Kidney (tissue), 14 donors: ENCODE measurements around the gene IL1R1. TPM values are rescaled to one million over a fixed set of nuclear protein-coding genes. Genes with fewer than 3 reads are reported as not detected.

Experiments
- DNase-seq, 5 donors: peaks; one replicate each; pipeline ENCODE4 v3.0.0-alpha.2; 2013 to 2020
- FAIRE-seq: peaks from 2 replicates; lab custom pipeline; 2012; peaks lifted over from hg19 to GRCh38; lab: Jason Lieb, UNC
- H3K27ac ChIP-seq, 2 donors: one replicate each; pipeline ENCODE4 v1.7.0; 2013; ENCODE audit warnings: low read depth in 2 of 2, low read length in 2 of 2, inconsistent platforms in 1 of 2
- H3K27me3 ChIP-seq: one replicate; pipeline ENCODE4 v1.7.1; 2013; ENCODE audit warnings: low read length, inconsistent platforms; ENCODE audit not compliant: control insufficient read depth, insufficient read depth
- H3K36me3 ChIP-seq, 3 donors: one replicate each; pipeline versions ENCODE4 v1.7.0 to v1.7.1; 2013; ENCODE audit warnings: low read length in 3 of 3, control low read depth in 1 of 3, inconsistent platforms in 1 of 3; ENCODE audit not compliant: insufficient read depth in 3 of 3, control insufficient read depth in 2 of 3
- H3K4me1 ChIP-seq, 3 donors: one replicate each; pipeline versions ENCODE4 v1.7.0 to v1.7.1; 2013; ENCODE audit warnings: low read length in 3 of 3, inconsistent platforms in 1 of 3, low read depth in 1 of 3; ENCODE audit not compliant: control insufficient read depth in 2 of 3, insufficient read depth in 2 of 3
- H3K4me3 ChIP-seq, 3 donors: one replicate each; pipeline versions ENCODE4 v1.7.0 to v1.8.1; 2013; ENCODE audit warnings: low read length in 3 of 3, control low read depth in 1 of 3, inconsistent platforms in 1 of 3
- H3K9ac ChIP-seq, 3 donors: one replicate each; pipeline versions ENCODE4 v1.7.0 to v1.7.1; 2013; ENCODE audit warnings: low read length in 3 of 3, control low read depth in 1 of 3, inconsistent platforms in 1 of 3
- H3K9me3 ChIP-seq, 3 donors: one replicate each; pipeline versions ENCODE4 v1.7.0 to v1.7.1; 2013; ENCODE audit warnings: low read length in 3 of 3, control low read depth in 1 of 3, inconsistent platforms in 1 of 3; ENCODE audit not compliant: control insufficient read depth in 2 of 3, insufficient read depth in 1 of 3
- intact Hi-C: fragments of 100-400 bp; cut with DNase I; formaldehyde crosslinking; loops from one replicate; pipeline ENCODE4 v1.11.1; 2022
- polyA plus RNA-seq: library from polyadenylated mRNA; stranded (reverse); fragments of 350-450 nt; fragmentation: Illumina TruSeq; extraction: RNeasy Lipid Tissue Mini Kit (QIAGEN cat#74804); gene quantifications from one replicate; pipeline ENCODE4 v1.2.3, GENCODE V29; 2014; ENCODE audit warnings: low read depth, low replicate concordance; ENCODE audit not compliant: insufficient read depth
- total RNA-seq: library from RNA; stranded (reverse); fragmentation: NEBNext Ultra II Directional; extraction: Animal tissue kit (Norgen Biotek cat#: 25700); gene quantifications from one replicate; pipeline ENCODE4 v1.2.1, GENCODE V29; 2021
- TF ChIP-seq, protein P1 (sequence below): IDR thresholded peaks from 3 replicates; pipeline ENCODE4 v1.5.1; 2012; ENCODE audit warnings: mild to moderate bottlenecking, moderate library complexity, borderline replicate concordance; ENCODE audit not compliant: insufficient read depth; ENCODE audit errors: extremely low read depth
- donor health status: control.
- donor health status: control.
- donor health status: control.
- donor health status: control.
- donor health status: control.
- donor health status: DM: yes; HTN: yes; CAD: no.
- donor health status: Normal renal cell carcinoma (clear cell type).

The IL1R1 gene
- total and polyA plus RNA-seq, 2 donors from 2014 or later, result 24.6 to 95.9 TPM

DNA sequence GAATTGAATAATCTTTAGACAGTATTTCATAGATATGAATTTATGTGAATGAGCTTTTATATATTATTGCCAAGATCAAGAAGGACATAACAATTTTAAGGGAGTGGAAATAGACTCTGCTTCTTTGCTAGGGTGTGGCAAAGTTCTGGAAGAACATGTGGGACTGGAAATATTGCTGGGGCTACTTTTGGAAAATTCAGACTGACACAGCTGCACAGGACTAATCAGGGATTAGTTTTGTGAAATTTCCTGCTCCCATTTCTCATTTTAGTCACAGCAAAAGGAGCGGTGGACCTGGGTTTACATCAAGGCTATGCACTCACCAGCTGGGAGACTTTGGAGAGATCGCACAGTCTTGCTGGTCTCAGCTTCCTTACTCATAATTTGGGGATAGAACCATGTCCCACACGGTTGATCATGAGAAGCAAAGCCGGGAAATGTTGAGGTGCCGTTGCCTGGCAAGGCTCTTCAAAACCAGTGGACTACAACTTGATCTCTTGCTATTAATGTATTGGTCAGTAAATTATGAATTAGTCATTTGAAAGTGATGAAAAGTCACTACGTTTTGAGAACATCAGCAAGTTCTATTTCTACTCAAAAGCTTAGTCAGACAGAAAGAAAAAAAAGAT lies 86.7 kb downstream of the IL1R1 start:
- intact Hi-C loops, result no loop called here
- Histone ChIP-seq H3K9me3 (no peaks in the 10 kb centered on the region), H3K36me3 (no peaks in the 10 kb centered on the region)

More for the DNA sequence above, 86.7 kb downstream of the IL1R1 start:
- H3K9ac ChIP-seq, result no peak overlapping the region
- no peaks in the 10 kb centered on the region for H3K27me3 ChIP-seq
- DNase-seq (no peak), FAIRE-seq (no peak)
- no peak overlapping the region for H3K27ac ChIP-seq
- H3K4me1 ChIP-seq, result peaks cover 11 to 20% (median 13%) of the 10 kb centered on the region in 3 donors
- TF ChIP-seq, protein P1, sequence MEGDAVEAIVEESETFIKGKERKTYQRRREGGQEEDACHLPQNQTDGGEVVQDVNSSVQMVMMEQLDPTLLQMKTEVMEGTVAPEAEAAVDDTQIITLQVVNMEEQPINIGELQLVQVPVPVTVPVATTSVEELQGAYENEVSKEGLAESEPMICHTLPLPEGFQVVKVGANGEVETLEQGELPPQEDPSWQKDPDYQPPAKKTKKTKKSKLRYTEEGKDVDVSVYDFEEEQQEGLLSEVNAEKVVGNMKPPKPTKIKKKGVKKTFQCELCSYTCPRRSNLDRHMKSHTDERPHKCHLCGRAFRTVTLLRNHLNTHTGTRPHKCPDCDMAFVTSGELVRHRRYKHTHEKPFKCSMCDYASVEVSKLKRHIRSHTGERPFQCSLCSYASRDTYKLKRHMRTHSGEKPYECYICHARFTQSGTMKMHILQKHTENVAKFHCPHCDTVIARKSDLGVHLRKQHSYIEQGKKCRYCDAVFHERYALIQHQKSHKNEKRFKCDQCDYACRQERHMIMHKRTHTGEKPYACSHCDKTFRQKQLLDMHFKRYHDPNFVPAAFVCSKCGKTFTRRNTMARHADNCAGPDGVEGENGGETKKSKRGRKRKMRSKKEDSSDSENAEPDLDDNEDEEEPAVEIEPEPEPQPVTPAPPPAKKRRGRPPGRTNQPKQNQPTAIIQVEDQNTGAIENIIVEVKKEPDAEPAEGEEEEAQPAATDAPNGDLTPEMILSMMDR, result no peak
- H3K4me3 ChIP-seq, result no peak overlapping the region

Other genes with a start within 250 kb of the IL1R1 start
- gene IL1R2, start 150.8 kb upstream of the IL1R1 start, total RNA-seq, result 20.0 TPM
- gene IL1R2, start 150.8 kb upstream of the IL1R1 start, polyA plus RNA-seq, result 11.2 TPM
- gene IL1RL2, start 44.3 kb downstream of the IL1R1 start, total RNA-seq, result 1.4 TPM
- 1.8 TPM for gene IL1RL2, start 44.3 kb downstream of the IL1R1 start, polyA plus RNA-seq
- gene IL1RL1, start 168.8 kb downstream of the IL1R1 start, total RNA-seq, result 32.3 TPM
- gene IL1RL1, start 168.8 kb downstream of the IL1R1 start, polyA plus RNA-seq, result 102 TPM
- gene IL18R1, start 213.1 kb downstream of the IL1R1 start, total RNA-seq, result 14.9 TPM
- gene IL18R1, start 213.1 kb downstream of the IL1R1 start, polyA plus RNA-seq, result 3.6 TPM